Measurements from ENCODE around the gene F7.
A peak's percentile ranks its signal among the peaks of the same experiment; 100 is the strongest.
"Not testable (repeated sequence)": the region's sequence is repeated elsewhere in the genome, so short reads cannot be mapped to it uniquely, and the experiment has no call there.

The F7 gene

GRCh38 chr13:113105032-113105920, at the start of gene F7:
TSS of gene F7 (plus strand) at chr13:113105791. CDS start at chr13:113105842, 51 bp downstream.
- H3K4me3 Mint-ChIP-seq: no peak within 1 kb of the TSS
- no peak within 1 kb of the TSS for H3K27ac Mint-ChIP-seq
- H3K9me3 Mint-ChIP-seq: no peaks in the 10 kb centered on the region
- ATAC-seq (no peak), DNase-seq (no peak)
- peaks cover 4% of the 10 kb centered on the region for H3K4me1 Mint-ChIP-seq
- H3K27me3 Mint-ChIP-seq: peaks cover 7% of the 10 kb centered on the region

- Mint-ChIP-seq H3K27me3 (no peaks in the 10 kb centered on the region), H3K4me3 (no peak overlapping the region), H3K27ac (no peak overlapping the region), H3K4me1 (no peaks in the 10 kb centered on the region), H3K9me3 (no peaks in the 10 kb centered on the region)
- ATAC-seq (no peak), DNase-seq (no peak)
Observed at GRCh38 chr13:113057084-113057483, 48.5 kb upstream of the F7 start.

- not testable (repeated sequence) for DNase-seq, H3K27ac Mint-ChIP-seq, H3K27me3 Mint-ChIP-seq, H3K4me1 Mint-ChIP-seq, ATAC-seq, H3K4me3 Mint-ChIP-seq, H3K9me3 Mint-ChIP-seq
Observed at GRCh38 chr13:113057559-113057958, 48.0 kb upstream of the F7 start.

DNA sequence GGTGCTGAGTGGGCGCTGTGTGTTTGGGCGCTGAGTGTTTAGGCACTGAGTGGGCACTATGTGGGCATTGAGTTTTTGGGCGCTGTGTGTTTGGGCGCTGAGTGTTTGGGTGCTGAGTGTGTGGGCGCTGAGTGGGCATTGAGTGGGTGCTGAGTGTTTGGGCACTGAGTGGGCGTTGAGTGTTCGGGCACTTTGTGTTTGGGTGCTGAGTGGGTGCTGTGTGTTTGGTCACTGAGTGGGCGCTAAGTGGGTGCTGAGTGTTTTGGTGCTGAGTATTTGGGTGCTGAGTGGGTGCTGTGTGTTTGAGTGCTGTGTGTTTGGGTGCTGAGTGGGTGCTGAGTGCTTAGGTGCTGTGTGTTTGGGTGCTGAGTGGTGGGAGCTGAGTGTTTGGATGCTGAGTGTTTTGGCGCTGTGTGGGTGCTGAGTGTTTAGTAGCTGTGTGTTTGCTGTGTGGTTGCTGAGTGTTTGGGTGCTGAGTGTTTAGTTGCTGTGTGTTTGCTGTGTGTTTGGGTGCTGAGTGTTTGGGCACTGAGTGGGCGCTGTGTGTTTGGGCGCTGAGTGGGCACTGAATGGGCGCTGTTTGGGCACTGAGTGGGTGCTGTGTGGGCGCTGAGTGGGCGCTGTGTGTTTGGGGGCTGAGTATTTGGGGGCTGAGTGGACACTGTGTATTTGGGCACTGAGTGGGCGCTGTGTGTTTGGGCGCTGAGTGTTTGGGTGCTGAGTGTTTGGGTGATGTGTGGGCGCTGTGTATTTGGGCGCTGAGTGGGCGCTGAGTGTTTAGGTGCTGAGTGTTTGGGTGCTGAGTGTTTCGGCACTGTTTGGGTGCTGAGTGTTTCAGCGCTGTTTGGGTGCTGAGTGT, 47.2 kb upstream of the F7 start:
- H3K4me3 Mint-ChIP-seq: no peak overlapping the region
- no peaks in the 10 kb centered on the region for H3K4me1 Mint-ChIP-seq
- no peak overlapping the region for H3K27ac Mint-ChIP-seq
- no peak for ATAC-seq
- H3K9me3 Mint-ChIP-seq: no peaks in the 10 kb centered on the region
- no peaks in the 10 kb centered on the region for H3K27me3 Mint-ChIP-seq
- no peak for DNase-seq

GRCh38 chr13:113058988-113059850, 46.4 kb upstream of the F7 start:
- Mint-ChIP-seq H3K27me3 (no peaks in the 10 kb centered on the region), H3K27ac (no peak overlapping the region), H3K9me3 (no peaks in the 10 kb centered on the region), H3K4me1 (no peaks in the 10 kb centered on the region), H3K4me3 (no peak overlapping the region)
- ATAC-seq (no peak), DNase-seq (no peak)

DNA sequence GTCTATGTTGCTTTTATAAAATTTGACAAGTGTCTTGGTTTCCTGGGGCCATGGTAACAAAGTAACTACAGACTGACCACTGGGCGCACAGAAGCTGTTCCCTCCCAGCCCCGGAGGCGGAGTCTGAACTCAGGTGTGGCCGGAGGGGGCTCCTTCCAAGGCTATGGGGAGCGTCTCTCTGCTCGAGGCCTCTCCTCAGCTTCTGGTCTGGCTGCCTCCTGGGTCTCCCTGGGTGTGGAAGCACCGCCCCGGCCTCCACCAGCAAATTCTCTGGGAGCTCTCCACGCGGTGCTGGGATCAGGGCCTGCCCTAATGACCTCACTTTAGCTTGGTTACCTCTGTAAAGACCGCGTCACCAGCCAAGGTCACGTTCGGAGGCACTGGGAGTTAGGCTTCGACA, 45.7 kb upstream of the F7 start:
- H3K9me3 Mint-ChIP-seq: no peaks in the 10 kb centered on the region
- no peaks in the 10 kb centered on the region for H3K4me1 Mint-ChIP-seq
- no peak overlapping the region for H3K27ac Mint-ChIP-seq
- no peak for ATAC-seq
- DNase-seq: no peak
- H3K4me3 Mint-ChIP-seq: no peak overlapping the region
- H3K27me3 Mint-ChIP-seq: no peaks in the 10 kb centered on the region

- peak; percentile 31 for ATAC-seq
- H3K9me3 Mint-ChIP-seq: no peaks in the 10 kb centered on the region
- H3K4me1 Mint-ChIP-seq: no peaks in the 10 kb centered on the region
- no peak overlapping the region for H3K27ac Mint-ChIP-seq
- H3K27me3 Mint-ChIP-seq: no peaks in the 10 kb centered on the region
- H3K4me3 Mint-ChIP-seq: no peak overlapping the region
- DNase-seq: no peak
Observed at GRCh38 chr13:113060557-113061270, 44.9 kb upstream of the F7 start.

- H3K4me1 Mint-ChIP-seq: no peaks in the 10 kb centered on the region
- no peaks in the 10 kb centered on the region for H3K27me3 Mint-ChIP-seq
- DNase-seq (no peak), ATAC-seq (peak; percentile 33)
- no peak overlapping the region for H3K4me3 Mint-ChIP-seq
- no peaks in the 10 kb centered on the region for H3K9me3 Mint-ChIP-seq
- no peak overlapping the region for H3K27ac Mint-ChIP-seq
Observed at GRCh38 chr13:113061271-113061625, 44.3 kb upstream of the F7 start.

DNA sequence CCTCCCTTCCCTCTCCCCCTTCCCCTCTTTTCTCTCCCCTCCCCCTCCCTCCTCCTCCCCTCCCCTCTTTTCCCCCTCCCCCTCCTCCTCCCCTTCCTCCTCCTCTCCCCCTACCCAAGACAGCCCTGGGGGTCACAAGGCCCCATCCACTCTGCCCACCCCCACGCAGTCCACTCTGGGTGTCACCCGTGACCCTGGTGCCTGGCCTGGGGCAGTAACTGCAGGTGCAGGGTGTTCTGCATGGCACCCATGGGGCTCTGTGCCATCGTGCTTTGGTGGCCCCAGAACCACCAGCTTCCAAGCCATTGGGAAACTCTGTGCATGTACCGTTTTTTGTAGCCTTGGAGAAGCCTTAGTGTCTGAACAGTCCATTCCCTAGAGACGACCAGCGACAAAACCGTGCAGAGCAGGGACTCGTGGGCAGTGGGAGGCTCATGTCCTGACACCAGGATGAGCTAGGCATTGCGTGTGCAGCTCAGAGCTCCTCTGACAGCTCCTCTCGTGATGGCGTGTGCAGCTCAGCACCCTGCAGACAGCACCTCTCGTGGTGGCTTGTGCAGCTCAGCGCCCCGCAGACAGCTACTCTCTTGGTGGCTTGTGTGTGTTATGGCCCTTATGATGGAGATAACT, 43.7 kb upstream of the F7 start:
- Mint-ChIP-seq H3K4me1 (no peaks in the 10 kb centered on the region), H3K27me3 (no peaks in the 10 kb centered on the region), H3K4me3 (no peak overlapping the region), H3K9me3 (no peaks in the 10 kb centered on the region), H3K27ac (no peak overlapping the region)
- ATAC-seq (no peak), DNase-seq (no peak)

GRCh38 chr13:113062691-113063090, 42.9 kb upstream of the F7 start:
- Mint-ChIP-seq H3K4me3 (no peak overlapping the region), H3K4me1 (no peaks in the 10 kb centered on the region), H3K27me3 (no peaks in the 10 kb centered on the region), H3K9me3 (no peaks in the 10 kb centered on the region), H3K27ac (no peak overlapping the region)
- DNase-seq (no peak), ATAC-seq (no peak)

- DNase-seq (no peak), ATAC-seq (no peak)
- Mint-ChIP-seq H3K27me3 (no peaks in the 10 kb centered on the region), H3K9me3 (no peaks in the 10 kb centered on the region), H3K4me3 (no peak overlapping the region), H3K4me1 (no peaks in the 10 kb centered on the region), H3K27ac (no peak overlapping the region)
Observed at GRCh38 chr13:113063091-113063491, 42.5 kb upstream of the F7 start.

DNA sequence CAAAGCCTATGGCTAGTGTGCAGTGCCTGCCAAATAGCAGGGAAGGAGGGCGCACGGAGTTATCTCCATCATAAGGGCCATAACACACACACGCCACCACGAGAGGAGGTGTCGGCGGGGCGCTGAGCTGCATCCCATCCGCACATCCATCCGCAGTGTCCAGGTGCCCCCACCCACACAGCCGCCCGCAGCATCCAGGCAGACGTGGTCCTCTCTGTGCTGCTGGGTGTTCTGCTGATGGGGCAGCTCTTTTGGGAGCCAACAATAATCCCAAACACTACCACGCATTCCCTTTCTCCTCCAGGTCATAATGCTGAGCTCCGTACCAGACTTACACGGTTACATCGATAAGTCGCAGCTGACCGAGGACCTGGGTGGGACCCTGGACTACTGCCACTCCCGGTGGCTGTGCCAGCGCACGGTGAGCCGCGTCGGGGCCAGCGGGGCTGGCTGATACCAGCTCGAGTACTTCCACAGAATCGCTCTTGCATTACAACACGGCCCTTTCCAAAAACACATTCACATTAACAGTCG, 41.5 kb upstream of the F7 start:
- no peaks in the 10 kb centered on the region for H3K9me3 Mint-ChIP-seq
- no peak for DNase-seq
- no peak for ATAC-seq
- H3K27me3 Mint-ChIP-seq: no peaks in the 10 kb centered on the region
- no peak overlapping the region for H3K27ac Mint-ChIP-seq
- no peak overlapping the region for H3K4me3 Mint-ChIP-seq
- H3K4me1 Mint-ChIP-seq: no peaks in the 10 kb centered on the region

DNA sequence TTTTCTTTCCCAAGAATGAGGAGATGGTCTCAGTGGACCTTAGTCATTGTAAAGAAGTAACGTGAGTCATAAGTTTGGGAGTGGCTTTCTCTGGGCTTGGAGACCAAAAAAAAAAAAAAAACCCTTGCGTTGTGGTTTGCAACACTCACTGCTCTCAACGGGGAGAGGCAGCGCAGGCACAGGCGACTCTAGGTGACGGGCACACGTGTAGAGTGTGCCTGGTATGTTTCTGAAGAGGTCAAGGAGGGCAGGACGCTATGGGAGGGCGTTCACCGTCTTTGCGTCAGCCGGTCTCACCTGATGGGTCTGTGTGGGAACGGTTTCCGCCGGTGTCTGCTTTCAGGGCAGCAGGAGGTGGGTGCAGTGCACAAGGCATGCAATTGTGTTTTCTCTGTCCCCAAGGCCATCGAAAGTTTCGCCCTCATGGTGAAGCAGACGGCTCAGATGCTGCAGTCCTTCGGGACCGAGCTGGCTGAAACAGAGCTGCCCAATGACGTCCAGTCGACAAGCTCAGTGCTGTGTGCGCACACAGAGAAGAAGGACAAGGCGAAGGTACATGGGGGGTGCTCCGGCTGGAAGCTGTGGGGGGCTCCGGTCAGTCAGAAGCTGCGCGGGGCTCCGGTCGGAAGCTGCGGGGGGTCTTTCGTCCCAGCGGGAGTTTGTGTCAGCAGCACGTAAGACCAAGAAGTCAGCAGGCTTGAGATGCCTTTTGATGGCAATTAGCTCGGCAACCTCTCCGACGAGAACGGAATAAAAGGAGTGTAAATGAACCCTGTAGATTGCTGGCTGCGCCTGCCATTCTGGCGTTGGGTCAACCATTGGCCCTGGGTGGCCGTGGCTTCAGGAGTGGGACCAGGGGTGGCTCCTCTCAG, 40.8 kb upstream of the F7 start:
- Mint-ChIP-seq H3K4me1 (no peaks in the 10 kb centered on the region), H3K27ac (no peak overlapping the region), H3K4me3 (no peak overlapping the region), H3K9me3 (no peaks in the 10 kb centered on the region), H3K27me3 (no peaks in the 10 kb centered on the region)
- ATAC-seq (no peak), DNase-seq (no peak)
